SK-N-SH treated with all-trans-retinoic acid at 6 μM for 48 hours (cell line): Measurements from ENCODE around the gene BACH2.

Experiments used
- ATAC-seq: fragments of 200-7000 bp; cut with Tn5 transposase; 3 replicates; pipeline ENCODE4 v1.9.1; 2020; ENCODE audit warnings: mild to moderate bottlenecking, moderate library complexity
- ARNTL ChIP-seq: fragments of 450-650 bp; formaldehyde crosslinking; IDR thresholded peaks from 2 replicates; pipeline ENCODE4 v1.5.0; 2020; ENCODE audit warnings: low read depth, mild to moderate bottlenecking, moderate library complexity, borderline replicate concordance
- BACH2 ChIP-seq: fragments of 250-450 bp; sonication (Bioruptor Pico); IDR thresholded peaks from 2 replicates; pipeline ENCODE4 v1.9.0; 2021; ENCODE audit warnings: mild to moderate bottlenecking, borderline replicate concordance
- CSDC2 ChIP-seq: fragments of 250-450 bp; sonication (Bioruptor Pico); IDR thresholded peaks from 2 replicates; pipeline ENCODE4 v1.5.0; 2020; ENCODE audit warnings: mild to moderate bottlenecking, moderate library complexity
- ESRRG ChIP-seq: fragments of 250-450 bp; sonication (Bioruptor Pico); IDR thresholded peaks from 2 replicates; pipeline ENCODE4 v1.6.1; 2021; ENCODE audit warnings: mild to moderate bottlenecking
- GLIS3 ChIP-seq: fragments of 250-450 bp; sonication (Bioruptor Pico); IDR thresholded peaks from 2 replicates; pipeline ENCODE4 v1.5.0; 2020; ENCODE audit warnings: mild to moderate bottlenecking, moderate library complexity
- ISL1 ChIP-seq: fragments of 250-450 bp; sonication (Bioruptor Pico); IDR thresholded peaks from 2 replicates; pipeline ENCODE4 v2.1.2; 2022; ENCODE audit warnings: mild to moderate bottlenecking, moderate library complexity
- OSR1 ChIP-seq: fragments of 250-450 bp; sonication (Bioruptor Pico); IDR thresholded peaks from 2 replicates; pipeline ENCODE4 v1.8.0; 2022; ENCODE audit warnings: moderate library complexity, mild to moderate bottlenecking, inconsistent platforms
- SNAI2 ChIP-seq: fragments of 250-450 bp; sonication (Bioruptor Pico); IDR thresholded peaks from 2 replicates; pipeline ENCODE4 v1.5.0; 2020; ENCODE audit warnings: mild to moderate bottlenecking, moderate library complexity
- TCF4 ChIP-seq: fragments of 250-450 bp; sonication (Bioruptor Pico); IDR thresholded peaks from 2 replicates; pipeline ENCODE4 v1.8.0; 2021; ENCODE audit warnings: mild to moderate bottlenecking, moderate library complexity, borderline replicate concordance
- TOX ChIP-seq: fragments of 250-450 bp; sonication (Bioruptor Pico); IDR thresholded peaks from 2 replicates; pipeline ENCODE4 v1.8.0; 2021; ENCODE audit warnings: mild to moderate bottlenecking, moderate library complexity, borderline replicate concordance
- ZC3H10 ChIP-seq: fragments of 250-450 bp; sonication (Bioruptor Pico); IDR thresholded peaks from 2 replicates; pipeline ENCODE4 v1.5.1; 2021; ENCODE audit warnings: mild to moderate bottlenecking, moderate library complexity
- ZFP3 ChIP-seq: fragments of 250-450 bp; sonication (Bioruptor Pico); IDR thresholded peaks from 2 replicates; pipeline ENCODE4 v1.5.0; 2020; ENCODE audit warnings: mild to moderate bottlenecking, moderate library complexity
- ZFP30 ChIP-seq: fragments of 450-650 bp; formaldehyde crosslinking; IDR thresholded peaks from 2 replicates; pipeline ENCODE4 v1.5.0; 2022; ENCODE audit warnings: mild to moderate bottlenecking, moderate library complexity
- ZNF565 ChIP-seq: fragments of 450-650 bp; formaldehyde crosslinking; conservative IDR thresholded peaks from 2 replicates; pipeline ENCODE4 v1.5.0; 2020; ENCODE audit warnings: low read depth, mild to moderate bottlenecking, moderate library complexity
- ZNF8 ChIP-seq: fragments of 450-650 bp; formaldehyde crosslinking; IDR thresholded peaks from 2 replicates; pipeline ENCODE4 v1.5.0; 2020; ENCODE audit warnings: mild to moderate bottlenecking, moderate library complexity
- TF ChIP-seq, protein P1 (sequence below): fragments of 250-450 bp; sonication (Bioruptor Pico); IDR thresholded peaks from 2 replicates; pipeline ENCODE4 v1.8.0; 2020; ENCODE audit warnings: mild to moderate bottlenecking, moderate library complexity, borderline replicate concordance
- TF ChIP-seq, protein P2 (sequence below): fragments of 250-450 bp; sonication (Bioruptor Pico); IDR thresholded peaks from 2 replicates; pipeline ENCODE4 v1.5.0; 2020; ENCODE audit warnings: mild to moderate bottlenecking, moderate library complexity
- TF ChIP-seq, protein P3 (sequence below): fragments of 250-450 bp; sonication (Bioruptor Pico); IDR thresholded peaks from 2 replicates; pipeline ENCODE4 v1.5.1; 2021; ENCODE audit warnings: mild to moderate bottlenecking, moderate library complexity
- TF ChIP-seq, protein P4 (sequence below): fragments of 250-450 bp; sonication (Bioruptor Pico); IDR thresholded peaks from 2 replicates; pipeline ENCODE4 v1.8.0; 2021; ENCODE audit warnings: low read depth, mild to moderate bottlenecking, moderate library complexity, borderline replicate concordance
- TF ChIP-seq, protein P5 (sequence below): fragments of 250-450 bp; sonication (Bioruptor Pico); IDR thresholded peaks from 2 replicates; pipeline ENCODE4 v1.5.1; 2020; ENCODE audit warnings: low read depth, mild to moderate bottlenecking, moderate library complexity

The BACH2 gene

DNA sequence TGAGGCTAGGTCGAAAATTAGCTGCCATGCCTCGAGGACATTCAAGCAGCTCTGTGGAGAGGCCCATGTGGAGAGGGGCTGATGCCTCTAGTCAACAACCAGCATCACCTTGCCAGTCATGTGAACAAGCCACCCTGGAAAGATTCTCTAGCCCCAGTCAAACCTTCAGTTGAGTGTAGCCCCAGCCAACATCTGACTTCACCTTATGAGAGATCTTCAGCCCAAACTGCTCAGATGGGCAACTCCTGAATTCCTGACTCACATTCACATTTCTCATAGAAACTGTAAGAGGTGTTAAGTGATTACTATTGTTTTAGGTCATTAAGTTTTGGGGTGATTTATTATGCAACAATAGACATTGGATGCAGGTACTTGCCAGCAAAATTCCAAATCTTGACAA, 357.5 kb downstream of the BACH2 start:
- TF ChIP-seq, protein P1, sequence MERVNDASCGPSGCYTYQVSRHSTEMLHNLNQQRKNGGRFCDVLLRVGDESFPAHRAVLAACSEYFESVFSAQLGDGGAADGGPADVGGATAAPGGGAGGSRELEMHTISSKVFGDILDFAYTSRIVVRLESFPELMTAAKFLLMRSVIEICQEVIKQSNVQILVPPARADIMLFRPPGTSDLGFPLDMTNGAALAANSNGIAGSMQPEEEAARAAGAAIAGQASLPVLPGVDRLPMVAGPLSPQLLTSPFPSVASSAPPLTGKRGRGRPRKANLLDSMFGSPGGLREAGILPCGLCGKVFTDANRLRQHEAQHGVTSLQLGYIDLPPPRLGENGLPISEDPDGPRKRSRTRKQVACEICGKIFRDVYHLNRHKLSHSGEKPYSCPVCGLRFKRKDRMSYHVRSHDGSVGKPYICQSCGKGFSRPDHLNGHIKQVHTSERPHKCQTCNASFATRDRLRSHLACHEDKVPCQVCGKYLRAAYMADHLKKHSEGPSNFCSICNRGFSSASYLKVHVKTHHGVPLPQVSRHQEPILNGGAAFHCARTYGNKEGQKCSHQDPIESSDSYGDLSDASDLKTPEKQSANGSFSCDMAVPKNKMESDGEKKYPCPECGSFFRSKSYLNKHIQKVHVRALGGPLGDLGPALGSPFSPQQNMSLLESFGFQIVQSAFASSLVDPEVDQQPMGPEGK (CRISPR knock-in tag): no peak
- no peak for TF ChIP-seq ZNF565 (CRISPR knock-in tag)
- ATAC-seq: no peak

DNA sequence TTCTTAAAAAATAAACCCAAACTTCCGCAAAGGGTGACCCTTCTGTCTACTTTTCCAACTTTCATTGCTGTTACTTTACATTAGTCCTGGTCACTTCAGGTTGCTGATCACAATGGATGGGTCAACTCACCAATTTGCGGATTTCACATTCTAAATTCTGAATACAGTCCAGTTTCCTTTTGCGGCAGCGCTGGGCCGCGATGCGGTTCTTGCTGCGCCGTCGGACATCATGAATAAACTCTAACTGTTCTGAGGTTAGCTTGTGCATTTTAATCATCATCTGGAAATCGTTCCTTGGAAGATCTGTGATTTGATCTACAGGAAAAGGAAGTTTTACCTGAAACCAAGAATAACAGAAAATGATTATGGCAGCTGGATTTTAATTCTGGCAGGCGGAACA, 358.6 kb downstream of the BACH2 start:
- TF ChIP-seq, protein P2, sequence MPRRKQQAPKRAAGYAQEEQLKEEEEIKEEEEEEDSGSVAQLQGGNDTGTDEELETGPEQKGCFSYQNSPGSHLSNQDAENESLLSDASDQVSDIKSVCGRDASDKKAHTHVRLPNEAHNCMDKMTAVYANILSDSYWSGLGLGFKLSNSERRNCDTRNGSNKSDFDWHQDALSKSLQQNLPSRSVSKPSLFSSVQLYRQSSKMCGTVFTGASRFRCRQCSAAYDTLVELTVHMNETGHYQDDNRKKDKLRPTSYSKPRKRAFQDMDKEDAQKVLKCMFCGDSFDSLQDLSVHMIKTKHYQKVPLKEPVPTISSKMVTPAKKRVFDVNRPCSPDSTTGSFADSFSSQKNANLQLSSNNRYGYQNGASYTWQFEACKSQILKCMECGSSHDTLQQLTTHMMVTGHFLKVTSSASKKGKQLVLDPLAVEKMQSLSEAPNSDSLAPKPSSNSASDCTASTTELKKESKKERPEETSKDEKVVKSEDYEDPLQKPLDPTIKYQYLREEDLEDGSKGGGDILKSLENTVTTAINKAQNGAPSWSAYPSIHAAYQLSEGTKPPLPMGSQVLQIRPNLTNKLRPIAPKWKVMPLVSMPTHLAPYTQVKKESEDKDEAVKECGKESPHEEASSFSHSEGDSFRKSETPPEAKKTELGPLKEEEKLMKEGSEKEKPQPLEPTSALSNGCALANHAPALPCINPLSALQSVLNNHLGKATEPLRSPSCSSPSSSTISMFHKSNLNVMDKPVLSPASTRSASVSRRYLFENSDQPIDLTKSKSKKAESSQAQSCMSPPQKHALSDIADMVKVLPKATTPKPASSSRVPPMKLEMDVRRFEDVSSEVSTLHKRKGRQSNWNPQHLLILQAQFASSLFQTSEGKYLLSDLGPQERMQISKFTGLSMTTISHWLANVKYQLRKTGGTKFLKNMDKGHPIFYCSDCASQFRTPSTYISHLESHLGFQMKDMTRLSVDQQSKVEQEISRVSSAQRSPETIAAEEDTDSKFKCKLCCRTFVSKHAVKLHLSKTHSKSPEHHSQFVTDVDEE (CRISPR knock-in tag): no peak
- no peak for TF ChIP-seq TCF4 (CRISPR knock-in tag)
- no peak for TF ChIP-seq ZC3H10
- TF ChIP-seq BACH2 (CRISPR knock-in tag): no peak
- TF ChIP-seq, protein P3, sequence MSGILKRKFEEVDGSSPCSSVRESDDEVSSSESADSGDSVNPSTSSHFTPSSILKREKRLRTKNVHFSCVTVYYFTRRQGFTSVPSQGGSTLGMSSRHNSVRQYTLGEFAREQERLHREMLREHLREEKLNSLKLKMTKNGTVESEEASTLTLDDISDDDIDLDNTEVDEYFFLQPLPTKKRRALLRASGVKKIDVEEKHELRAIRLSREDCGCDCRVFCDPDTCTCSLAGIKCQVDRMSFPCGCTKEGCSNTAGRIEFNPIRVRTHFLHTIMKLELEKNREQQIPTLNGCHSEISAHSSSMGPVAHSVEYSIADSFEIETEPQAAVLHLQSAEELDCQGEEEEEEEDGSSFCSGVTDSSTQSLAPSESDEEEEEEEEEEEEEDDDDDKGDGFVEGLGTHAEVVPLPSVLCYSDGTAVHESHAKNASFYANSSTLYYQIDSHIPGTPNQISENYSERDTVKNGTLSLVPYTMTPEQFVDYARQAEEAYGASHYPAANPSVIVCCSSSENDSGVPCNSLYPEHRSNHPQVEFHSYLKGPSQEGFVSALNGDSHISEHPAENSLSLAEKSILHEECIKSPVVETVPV (CRISPR knock-in tag): no peak
- no peak for TF ChIP-seq ARNTL (CRISPR knock-in tag)
- TF ChIP-seq, protein P4, sequence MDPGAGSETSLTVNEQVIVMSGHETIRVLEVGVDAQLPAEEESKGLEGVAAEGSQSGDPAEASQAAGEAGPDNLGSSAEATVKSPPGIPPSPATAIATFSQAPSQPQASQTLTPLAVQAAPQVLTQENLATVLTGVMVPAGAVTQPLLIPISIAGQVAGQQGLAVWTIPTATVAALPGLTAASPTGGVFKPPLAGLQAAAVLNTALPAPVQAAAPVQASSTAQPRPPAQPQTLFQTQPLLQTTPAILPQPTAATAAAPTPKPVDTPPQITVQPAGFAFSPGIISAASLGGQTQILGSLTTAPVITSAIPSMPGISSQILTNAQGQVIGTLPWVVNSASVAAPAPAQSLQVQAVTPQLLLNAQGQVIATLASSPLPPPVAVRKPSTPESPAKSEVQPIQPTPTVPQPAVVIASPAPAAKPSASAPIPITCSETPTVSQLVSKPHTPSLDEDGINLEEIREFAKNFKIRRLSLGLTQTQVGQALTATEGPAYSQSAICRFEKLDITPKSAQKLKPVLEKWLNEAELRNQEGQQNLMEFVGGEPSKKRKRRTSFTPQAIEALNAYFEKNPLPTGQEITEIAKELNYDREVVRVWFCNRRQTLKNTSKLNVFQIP: no peak
- no peak for TF ChIP-seq ZNF565 (CRISPR knock-in tag)
- no peak for TF ChIP-seq ZFP3 (CRISPR knock-in tag)
- no peak for TF ChIP-seq ESRRG
- TF ChIP-seq, protein P1 (CRISPR knock-in tag): no peak
- no peak for TF ChIP-seq OSR1 (CRISPR knock-in tag)
- no peak for TF ChIP-seq ZFP30
- no peak for TF ChIP-seq ISL1 (CRISPR knock-in tag)
- TF ChIP-seq TOX (CRISPR knock-in tag): no peak
- no peak for TF ChIP-seq SNAI2 (CRISPR knock-in tag)
- TF ChIP-seq ZNF8 (CRISPR knock-in tag): no peak
- TF ChIP-seq, protein P5, sequence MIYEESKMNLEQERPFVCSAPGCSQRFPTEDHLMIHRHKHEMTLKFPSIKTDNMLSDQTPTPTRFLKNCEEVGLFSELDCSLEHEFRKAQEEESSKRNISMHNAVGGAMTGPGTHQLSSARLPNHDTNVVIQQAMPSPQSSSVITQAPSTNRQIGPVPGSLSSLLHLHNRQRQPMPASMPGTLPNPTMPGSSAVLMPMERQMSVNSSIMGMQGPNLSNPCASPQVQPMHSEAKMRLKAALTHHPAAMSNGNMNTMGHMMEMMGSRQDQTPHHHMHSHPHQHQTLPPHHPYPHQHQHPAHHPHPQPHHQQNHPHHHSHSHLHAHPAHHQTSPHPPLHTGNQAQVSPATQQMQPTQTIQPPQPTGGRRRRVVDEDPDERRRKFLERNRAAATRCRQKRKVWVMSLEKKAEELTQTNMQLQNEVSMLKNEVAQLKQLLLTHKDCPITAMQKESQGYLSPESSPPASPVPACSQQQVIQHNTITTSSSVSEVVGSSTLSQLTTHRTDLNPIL (CRISPR knock-in tag): no peak
- ATAC-seq: no peak

DNA sequence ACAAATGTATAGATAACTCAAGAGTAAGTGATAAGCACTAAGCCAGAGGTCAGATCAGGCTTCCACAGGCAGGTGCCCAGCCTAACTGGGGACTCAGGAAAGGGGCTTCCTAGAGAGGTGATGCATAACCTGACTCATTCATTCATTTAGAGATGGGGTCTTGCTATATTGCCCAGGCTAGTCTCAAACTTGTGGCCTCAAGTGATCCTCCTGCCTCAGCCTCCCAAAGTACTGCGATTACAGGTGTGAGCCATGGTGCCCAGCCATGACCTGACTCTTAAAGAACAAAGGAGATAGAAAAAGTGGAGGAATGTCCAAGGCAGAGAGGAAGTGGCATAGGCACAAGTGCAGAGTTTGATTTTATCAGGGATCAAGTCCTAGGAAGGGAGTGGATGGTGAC, 360.5 kb downstream of the BACH2 start:
- no peak for ATAC-seq
- no peak for TF ChIP-seq GLIS3 (CRISPR knock-in tag)
- no peak for TF ChIP-seq SNAI2 (CRISPR knock-in tag)
- TF ChIP-seq ZNF8 (CRISPR knock-in tag): no peak
- TF ChIP-seq TCF4 (CRISPR knock-in tag): no peak
- no peak for TF ChIP-seq BACH2 (CRISPR knock-in tag)
- TF ChIP-seq OSR1 (CRISPR knock-in tag): no peak
- no peak for TF ChIP-seq CSDC2 (CRISPR knock-in tag)
- TF ChIP-seq, protein P5 (CRISPR knock-in tag): no peak
